IMR-90 (cell line): Measurements from ENCODE around the gene RNF175.

ENCODE experiments used
- CTCF ChIP-seq: conservative IDR thresholded peaks from 2 replicates; pipeline ENCODE4 v1.5.1; 2012; ENCODE audit warnings: mild to moderate bottlenecking, low read depth, low read length, improper control_type of control experiment
- MAZ ChIP-seq: IDR thresholded peaks from 2 replicates; pipeline ENCODE4 v1.6.1; 2012; ENCODE audit warnings: low read depth, mild to moderate bottlenecking, low read length, improper control_type of control experiment, moderate library complexity, borderline replicate concordance
- MXI1 ChIP-seq: IDR thresholded peaks from 2 replicates; pipeline ENCODE4 v1.6.1; 2012; ENCODE audit warnings: low read depth, mild to moderate bottlenecking, low read length, moderate library complexity, borderline replicate concordance
- SMC3 ChIP-seq: fragments of 150-350 bp; IDR thresholded peaks from 2 replicates; pipeline ENCODE4 v1.6.1; 2016; ENCODE audit warnings: low read depth, mild to moderate bottlenecking, antibody characterized with exemption, low read length, moderate library complexity

- TF ChIP-seq MAZ: no peak
- TF ChIP-seq CTCF: no peak
- no peak for TF ChIP-seq SMC3
- TF ChIP-seq MXI1: no peak
Measured at GRCh38 chr4:153777421-153777820, 17.6 kb upstream of the RNF175 start.
